Ovary (tissue), 9 donors: ENCODE measurements around the gene SMAD2. TPM values are rescaled to one million over a fixed set of nuclear protein-coding genes. Genes with fewer than 3 reads are reported as not detected.

Source experiments
- DNase-seq, 5 donors: peaks; one replicate each; pipeline ENCODE4 v3.0.0-alpha.2; 2019 to 2020
- H3K27ac ChIP-seq, 2 donors: fragments of 200-600 bp; one replicate each; pipeline versions ENCODE4 v1.5.1 to v1.8.0; 2019 to 2022
- H3K27me3 ChIP-seq: fragments of 200-600 bp; one replicate; pipeline ENCODE4 v1.8.0; 2022
- H3K36me3 ChIP-seq: fragments of 200-600 bp; sonication (generic); one replicate; pipeline ENCODE4 v1.5.1; 2019
- H3K4me1 ChIP-seq: one replicate; pipeline ENCODE4 v1.8.1; 2013; ENCODE audit warnings: mild to moderate bottlenecking, moderate library complexity; ENCODE audit not compliant: insufficient read depth
- H3K4me3 ChIP-seq: fragments of 200-600 bp; sonication (generic); one replicate; pipeline ENCODE4 v1.5.1; 2017
- H3K9me3 ChIP-seq, 2 donors: fragments of 200-600 bp in 1 of 2; sonication (generic) in 1 of 2; one replicate each; pipeline versions ENCODE4 v1.5.1 to v1.8.1; 2013 to 2019; ENCODE audit warnings: mild to moderate bottlenecking in 1 of 2, moderate library complexity in 1 of 2
- EP300 ChIP-seq: sonication (generic); formaldehyde crosslinking; IDR thresholded peaks from one replicate; pipeline ENCODE4 v1.6.1; 2017; ENCODE audit warnings: antibody characterized with exemption
- POLR2A ChIP-seq: fragments of 450-650 bp; IDR thresholded peaks from one replicate; pipeline ENCODE4 v1.6.1; 2017; ENCODE audit warnings: antibody characterized with exemption, mild to moderate bottlenecking, moderate library complexity
- WGBS, 3 donors: extraction: QIAGEN DNeasy Blood & Tissue Kit in 1 of 3; methylation state at CpG; one replicate each; pipeline versions ENCODE4 v1.1.5 to v1.1.7; 2013 to 2017; 5-methylcytosine and 5-hydroxymethylcytosine counted together
- intact Hi-C, 4 donors: fragments of 100-400 bp; cut with DNase I; formaldehyde crosslinking; loops; one replicate each; pipeline versions ENCODE4 v1.11.0 to v1.15.1; 2022 to 2023
- polyA plus RNA-seq, 2 donors: library from polyadenylated mRNA; stranded (reverse); fragments of 200-250 nt in 1 of 2; fragments of 350-450 nt in 1 of 2; fragmentation: Illumina TruSeq in 1 of 2; extraction: RNeasy Lipid Tissue Mini Kit (QIAGEN cat#74804) in 1 of 2; gene quantifications; one replicate each; pipeline ENCODE4 v1.2.3, GENCODE V29; 2013 to 2014
- total RNA-seq, 7 donors: library from RNA; depleted of rRNA in 2 of 7; stranded (reverse); fragments of >200 nt in 2 of 7; fragmentation: NEBNext Ultra II Directional in 3 of 7; extraction: Animal tissue kit (Norgen Biotek cat#: 25700) in 3 of 7; gene quantifications; one replicate each; pipeline versions ENCODE4 v1.1.0 to v1.2.4, GENCODE V29; 2016 to 2023
- TF ChIP-seq, protein P1 (sequence below), 3 donors: fragments of 450-650 bp in 2 of 3; fragments of 200-600 bp in 1 of 3; IDR thresholded peaks; one replicate each; pipeline versions ENCODE4 v1.5.1 to v1.8.0; 2016 to 2022; ENCODE audit warnings: antibody characterized with exemption in 3 of 3, mild to moderate bottlenecking in 1 of 3
- donor health status: DM: no; HTN: no; CAD: no; lungs with moderate emphysema.
- donor health status: DM: no; HTN: no; CAD: no.
- donor health status: Bipolar disorder and iron deficiency.
- donor health status: DM: yes; HTN: yes; CAD: no.
- donor health status: DM: no; HTN: no; CAD: no.
- donor health status: DM: yes; HTN: yes; CAD: no.

The SMAD2 gene
- total and polyA plus RNA-seq, 9 donors: 27.9 to 160 (median 130) TPM

DNA sequence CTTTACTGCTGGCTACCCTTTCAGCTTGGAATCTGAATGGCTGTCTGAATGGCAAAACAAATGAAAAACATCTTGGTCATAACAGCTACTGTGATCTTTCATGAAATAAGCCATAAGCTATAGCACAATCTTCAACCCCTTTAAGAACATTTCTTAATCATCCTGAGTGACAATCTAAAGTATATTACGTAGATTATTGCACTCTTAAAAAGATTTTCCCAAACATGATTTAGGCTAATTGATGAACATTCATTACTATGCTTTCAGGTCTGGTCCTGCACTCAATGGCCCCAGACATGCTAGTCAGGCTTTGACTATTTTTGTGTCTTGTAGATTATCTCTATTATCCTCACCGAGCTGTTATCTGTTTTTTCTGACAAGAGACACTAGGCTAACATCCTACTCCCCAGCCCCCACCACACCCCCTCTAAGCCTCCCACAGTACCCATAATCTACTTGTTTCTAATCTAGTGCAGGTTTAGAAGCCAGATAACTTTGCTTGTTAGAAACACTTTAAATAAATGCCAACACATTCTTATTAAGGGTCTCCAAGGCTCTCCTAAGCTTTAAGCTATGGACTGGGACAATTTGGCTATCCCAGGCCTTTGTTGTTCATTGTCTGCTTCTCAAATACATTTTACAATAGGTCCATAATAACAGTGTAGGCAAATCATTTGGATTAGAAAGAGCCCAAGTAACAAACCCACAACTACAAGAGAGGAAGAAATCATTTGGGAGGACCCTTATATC lies 4.2 kb downstream of the SMAD2 start:
- Histone ChIP-seq H3K4me1 (peaks cover 1% of the 10 kb centered on the region), H3K4me3 (no peak overlapping the region), H3K9me3 (no peaks in the 10 kb centered on the region), H3K27me3 (no peaks in the 10 kb centered on the region), H3K27ac (no peak overlapping the region), H3K36me3 (no peaks in the 10 kb centered on the region)
- 48 to 54% (median 49%) methylated on average over 2 of the region's 2 CpGs for WGBS, 3 donors
- intact Hi-C loops: no loop called here
- no peak for TF ChIP-seq EP300
- TF ChIP-seq, protein P1, sequence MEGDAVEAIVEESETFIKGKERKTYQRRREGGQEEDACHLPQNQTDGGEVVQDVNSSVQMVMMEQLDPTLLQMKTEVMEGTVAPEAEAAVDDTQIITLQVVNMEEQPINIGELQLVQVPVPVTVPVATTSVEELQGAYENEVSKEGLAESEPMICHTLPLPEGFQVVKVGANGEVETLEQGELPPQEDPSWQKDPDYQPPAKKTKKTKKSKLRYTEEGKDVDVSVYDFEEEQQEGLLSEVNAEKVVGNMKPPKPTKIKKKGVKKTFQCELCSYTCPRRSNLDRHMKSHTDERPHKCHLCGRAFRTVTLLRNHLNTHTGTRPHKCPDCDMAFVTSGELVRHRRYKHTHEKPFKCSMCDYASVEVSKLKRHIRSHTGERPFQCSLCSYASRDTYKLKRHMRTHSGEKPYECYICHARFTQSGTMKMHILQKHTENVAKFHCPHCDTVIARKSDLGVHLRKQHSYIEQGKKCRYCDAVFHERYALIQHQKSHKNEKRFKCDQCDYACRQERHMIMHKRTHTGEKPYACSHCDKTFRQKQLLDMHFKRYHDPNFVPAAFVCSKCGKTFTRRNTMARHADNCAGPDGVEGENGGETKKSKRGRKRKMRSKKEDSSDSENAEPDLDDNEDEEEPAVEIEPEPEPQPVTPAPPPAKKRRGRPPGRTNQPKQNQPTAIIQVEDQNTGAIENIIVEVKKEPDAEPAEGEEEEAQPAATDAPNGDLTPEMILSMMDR (IDR thresholded peaks at IDR 0.05): no peak
- no peak for TF ChIP-seq POLR2A
- DNase-seq: no peak

DNA sequence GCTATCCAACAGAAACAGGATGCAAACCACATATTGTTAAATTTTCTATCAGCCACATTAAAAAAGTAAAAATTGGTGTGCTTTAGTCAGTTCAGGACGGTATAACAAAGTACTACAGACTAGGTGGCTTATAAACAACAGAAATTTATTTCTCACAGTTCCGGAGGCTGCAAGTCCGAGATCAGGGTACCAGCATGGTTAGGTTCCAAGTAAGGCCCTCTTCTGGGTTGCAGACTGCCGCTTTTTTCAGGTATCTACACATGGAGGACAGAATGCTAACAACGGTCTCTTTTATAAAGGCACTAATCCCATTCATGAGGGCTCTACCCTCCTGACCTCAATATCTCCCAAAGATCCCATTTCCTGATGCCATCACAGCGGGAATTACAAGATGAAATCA lies 10.5 kb downstream of the SMAD2 start:
- no peaks in the 10 kb centered on the region for H3K27me3 ChIP-seq
- no peaks in the 10 kb centered on the region for H3K36me3 ChIP-seq
- intact Hi-C loops: no loop called here
- H3K9me3 ChIP-seq: no peaks in the 10 kb centered on the region
- DNase-seq: no peak
- peaks cover 5% of the 10 kb centered on the region for H3K4me1 ChIP-seq
- no peak overlapping the region for H3K27ac ChIP-seq
- TF ChIP-seq EP300: no peak
- TF ChIP-seq POLR2A: no peak
- TF ChIP-seq, protein P1 (IDR thresholded peaks at IDR 0.05): no peak
- WGBS, 3 donors: 91 to 93% (median 91%) methylated on average over 6 of the region's 6 CpGs
- H3K4me3 ChIP-seq: no peak overlapping the region

DNA sequence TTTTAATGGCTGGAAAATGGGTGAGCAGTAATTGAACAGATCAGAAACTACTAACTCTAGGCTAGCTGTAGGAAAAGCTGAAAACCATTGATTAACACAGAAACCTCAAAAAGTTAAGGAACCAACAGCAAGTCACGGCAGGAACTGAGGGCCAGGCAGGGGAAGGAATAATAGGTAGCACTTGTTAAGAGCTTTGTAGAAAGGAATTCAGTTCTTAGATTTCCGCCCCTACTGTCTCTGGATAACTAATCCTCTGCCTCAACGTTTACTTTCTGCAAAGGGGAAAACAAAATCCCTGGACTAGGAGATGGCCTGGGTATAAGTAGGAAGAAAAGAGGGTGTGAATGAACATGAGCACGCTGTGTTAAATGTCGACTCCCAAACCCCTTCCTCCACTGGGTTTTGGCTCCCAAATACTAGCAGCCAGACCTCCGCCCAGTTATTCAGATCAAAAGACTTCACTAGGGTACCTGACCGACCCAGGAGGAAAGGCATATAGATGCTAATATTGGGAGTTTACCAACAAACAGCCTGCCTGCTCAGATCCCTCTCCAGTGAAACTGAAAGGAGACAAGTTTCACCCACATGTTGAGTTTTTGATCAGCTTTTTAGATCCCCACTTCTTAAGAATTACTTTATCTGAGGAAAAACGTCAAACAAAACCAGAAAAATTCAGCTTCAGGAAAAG lies 12.4 kb downstream of the SMAD2 start:
- intact Hi-C loops: no loop called here
- no peak overlapping the region for H3K4me3 ChIP-seq
- no peaks in the 10 kb centered on the region for H3K36me3 ChIP-seq
- TF ChIP-seq, protein P1 (IDR thresholded peaks at IDR 0.05): no peak
- no peak for TF ChIP-seq EP300
- no peak overlapping the region for H3K27ac ChIP-seq
- no peaks in the 10 kb centered on the region for H3K9me3 ChIP-seq
- H3K4me1 ChIP-seq: peaks cover 6% of the 10 kb centered on the region
- WGBS, 3 donors: 61 to 71% (median 68%) methylated on average over 8 of the region's 8 CpGs
- no peak for DNase-seq
- H3K27me3 ChIP-seq: no peaks in the 10 kb centered on the region

DNA sequence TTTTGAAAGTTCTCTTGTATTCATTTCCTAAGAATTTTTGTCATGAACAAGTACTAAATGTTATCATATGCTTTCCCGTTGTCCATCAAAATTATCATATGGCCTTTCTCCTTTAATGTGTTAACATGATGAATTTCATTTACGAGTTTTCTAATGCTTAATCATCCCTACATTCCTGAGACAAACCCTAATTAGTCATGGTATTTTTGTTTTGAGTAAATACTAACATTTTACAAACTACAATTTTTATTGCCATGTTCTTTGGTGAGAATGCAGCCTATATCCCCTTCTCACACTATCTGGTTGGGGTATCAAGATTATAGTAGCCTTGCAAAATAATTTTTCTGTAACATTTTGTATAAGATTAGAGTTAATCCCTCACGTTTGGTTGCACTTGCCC lies 14.5 kb downstream of the SMAD2 start:
- intact Hi-C loops: no loop called here
- peaks cover 9% of the 10 kb centered on the region for H3K4me1 ChIP-seq
- H3K36me3 ChIP-seq: no peaks in the 10 kb centered on the region
- no peak for DNase-seq
- TF ChIP-seq EP300: no peak
- no peak for TF ChIP-seq POLR2A
- TF ChIP-seq, protein P1 (IDR thresholded peaks at IDR 0.05): no peak
- H3K9me3 ChIP-seq: no peaks in the 10 kb centered on the region
- WGBS, 3 donors: 63 to 75% (median 69%) methylated on average over 3 of the region's 3 CpGs
- H3K27ac ChIP-seq: no peak overlapping the region
- no peaks in the 10 kb centered on the region for H3K27me3 ChIP-seq
- no peak overlapping the region for H3K4me3 ChIP-seq
